ENCODE data around the gene C10orf67.

DNA sequence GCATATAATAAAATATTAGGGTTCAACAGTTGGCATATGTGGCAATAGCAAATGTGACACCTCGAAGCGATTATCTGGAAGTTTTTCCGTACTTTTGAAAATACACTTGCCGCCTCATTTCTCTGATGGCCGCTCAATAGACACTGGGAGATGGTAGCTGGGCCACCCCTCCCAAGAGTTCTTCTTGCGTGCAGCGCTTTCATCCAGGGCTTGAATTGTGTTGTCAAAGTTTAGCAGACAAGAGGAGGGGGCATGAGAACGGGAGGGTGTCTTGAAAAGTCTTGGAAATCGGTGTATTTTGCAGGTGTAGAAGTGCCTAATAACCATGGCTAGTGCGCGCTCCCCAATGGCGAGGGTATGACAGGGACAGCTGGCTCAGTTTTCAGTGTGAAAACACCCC lies 144.0 kb downstream of the C10orf67 start:
- TF ChIP-seq, protein P1, sequence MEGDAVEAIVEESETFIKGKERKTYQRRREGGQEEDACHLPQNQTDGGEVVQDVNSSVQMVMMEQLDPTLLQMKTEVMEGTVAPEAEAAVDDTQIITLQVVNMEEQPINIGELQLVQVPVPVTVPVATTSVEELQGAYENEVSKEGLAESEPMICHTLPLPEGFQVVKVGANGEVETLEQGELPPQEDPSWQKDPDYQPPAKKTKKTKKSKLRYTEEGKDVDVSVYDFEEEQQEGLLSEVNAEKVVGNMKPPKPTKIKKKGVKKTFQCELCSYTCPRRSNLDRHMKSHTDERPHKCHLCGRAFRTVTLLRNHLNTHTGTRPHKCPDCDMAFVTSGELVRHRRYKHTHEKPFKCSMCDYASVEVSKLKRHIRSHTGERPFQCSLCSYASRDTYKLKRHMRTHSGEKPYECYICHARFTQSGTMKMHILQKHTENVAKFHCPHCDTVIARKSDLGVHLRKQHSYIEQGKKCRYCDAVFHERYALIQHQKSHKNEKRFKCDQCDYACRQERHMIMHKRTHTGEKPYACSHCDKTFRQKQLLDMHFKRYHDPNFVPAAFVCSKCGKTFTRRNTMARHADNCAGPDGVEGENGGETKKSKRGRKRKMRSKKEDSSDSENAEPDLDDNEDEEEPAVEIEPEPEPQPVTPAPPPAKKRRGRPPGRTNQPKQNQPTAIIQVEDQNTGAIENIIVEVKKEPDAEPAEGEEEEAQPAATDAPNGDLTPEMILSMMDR (IDR thresholded peaks at IDR 0.05), result no peak
- TF ChIP-seq SIN3A (IDR thresholded peaks at IDR 0.05; ENCODE audit: borderline replicate concordance, insufficient read depth, low read depth, low read length) (no peak), POLR2AphosphoS5 (IDR thresholded peaks at IDR 0.05; ENCODE audit: low read depth, low read length) (no peak), TCF7L2 (IDR thresholded peaks at IDR 0.05; ENCODE audit: low read depth, low read length) (no peak)

Measured in Panc1 (cell line).